CD4-positive, alpha-beta T cell treated with Interleukin-2 at 100 ng/mL for 4 hours (primary cell): ENCODE measurements around the gene TINAGL1.

ENCODE experiments used
- DNase-seq: peaks from one replicate; pipeline ENCODE4 v3.0.0-alpha.2; 2020; ENCODE audit warnings: low spot score

TINAGL1 gene

GRCh38 chr1:31627930-31628559 lies 51.7 kb downstream of the TINAGL1 start:
- no peak for DNase-seq

DNA sequence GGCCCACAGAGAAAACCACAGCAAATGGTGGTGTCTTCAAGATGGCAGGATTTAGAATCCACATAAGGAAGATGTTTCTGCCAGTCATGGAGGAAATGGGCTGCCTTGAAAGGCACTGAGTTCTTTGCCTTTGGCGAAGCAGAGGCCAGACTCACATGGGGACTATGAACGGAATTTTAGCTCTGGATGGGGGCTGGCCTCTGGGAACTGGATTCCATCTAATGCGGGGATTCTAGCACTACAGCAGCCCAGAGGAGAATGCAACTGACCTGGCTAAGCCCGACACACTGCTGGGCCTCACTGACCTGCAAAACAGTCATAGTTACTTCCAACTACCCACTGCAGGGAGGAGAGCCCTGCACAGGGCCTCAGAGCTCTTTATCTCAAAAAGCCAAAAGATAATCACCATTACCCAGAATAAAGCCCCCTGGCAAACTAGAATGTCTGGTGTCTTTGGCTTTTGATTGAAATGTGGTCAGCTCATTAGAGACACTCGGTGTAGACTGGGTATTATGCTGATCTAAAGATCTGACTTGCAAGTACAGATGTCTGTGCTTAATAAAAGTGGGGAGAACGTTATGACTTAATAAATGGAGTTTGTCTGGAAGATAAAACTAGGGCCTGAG lies 52.7 kb downstream of the TINAGL1 start:
- DNase-seq, result no peak

GRCh38 chr1:31632649-31633048 lies 56.3 kb downstream of the TINAGL1 start:
- no peak for DNase-seq

DNA sequence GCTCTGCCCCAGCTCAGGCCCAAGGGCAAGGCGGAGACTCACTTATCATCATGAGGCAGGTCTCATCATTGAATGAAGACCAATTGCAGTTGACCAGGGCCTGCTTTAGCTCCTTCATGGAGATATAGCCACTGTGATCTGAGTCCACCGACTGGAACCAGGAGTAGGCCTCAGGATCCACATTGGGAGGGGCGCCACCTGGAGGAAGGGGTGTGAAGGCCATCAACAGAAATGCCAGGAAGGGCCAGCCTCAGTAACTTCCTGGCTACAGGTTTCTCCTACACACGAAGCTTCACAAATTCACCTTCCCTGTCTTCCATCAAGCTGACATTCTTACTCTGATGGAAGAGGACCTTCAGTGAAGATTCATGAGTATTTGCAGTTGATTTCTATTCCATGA lies 56.8 kb downstream of the TINAGL1 start:
- peak; percentile 13 for DNase-seq
